Eye (tissue), 1 donor: ENCODE results near the gene DMD.
"Not testable (repeated sequence)": the region's sequence is repeated elsewhere in the genome, so short reads cannot be mapped to it uniquely, and the experiment has no call there.

Experiments
- DNase-seq: peaks from one replicate; pipeline ENCODE4 v3.0.0-alpha.2; 2015

Gene DMD

GRCh38 chrX:32839781-32840180 is 371.6 kb downstream of the DMD start:
- no peak for DNase-seq

- no peak for DNase-seq
These were observed 386.3 kb downstream of the DMD start for GRCh38 chrX:32825009-32825408.

GRCh38 chrX:32804034-32804433 is 407.3 kb downstream of the DMD start:
- no peak for DNase-seq

- no peak for DNase-seq
These were observed 412.4 kb downstream of the DMD start for GRCh38 chrX:32798990-32799389.

- DNase-seq = no peak
These were observed 422.4 kb downstream of the DMD start for GRCh38 chrX:32788936-32789335.

GRCh38 chrX:32780109-32780508 is 431.2 kb downstream of the DMD start:
- DNase-seq = no peak

GRCh38 chrX:32778965-32779364 is 432.4 kb downstream of the DMD start:
- no peak for DNase-seq

- DNase-seq = no peak
These were observed 436.4 kb downstream of the DMD start for GRCh38 chrX:32774966-32775365.

GRCh38 chrX:32749070-32749469 is 462.3 kb downstream of the DMD start:
- DNase-seq = no peak

GRCh38 chrX:32745323-32745722 is 466.0 kb downstream of the DMD start:
- no peak for DNase-seq

GRCh38 chrX:32744921-32745320 is 466.4 kb downstream of the DMD start:
- DNase-seq = no peak

- DNase-seq = no peak
These were observed 469.4 kb downstream of the DMD start for GRCh38 chrX:32741910-32742309.

- DNase-seq = no peak
These were observed 502.8 kb downstream of the DMD start for GRCh38 chrX:32708542-32708941.

- not testable (repeated sequence) for DNase-seq
These were observed 506.0 kb downstream of the DMD start for GRCh38 chrX:32705385-32705784.

GRCh38 chrX:32687379-32687778 is 524.0 kb downstream of the DMD start:
- no peak for DNase-seq

GRCh38 chrX:32678487-32678886 is 532.9 kb downstream of the DMD start:
- DNase-seq = no peak

GRCh38 chrX:32673193-32673592 is 538.2 kb downstream of the DMD start:
- DNase-seq = peak; percentile 1

GRCh38 chrX:32662516-32662915 is 548.8 kb downstream of the DMD start:
- no peak for DNase-seq

GRCh38 chrX:32644476-32645245 is 566.7 kb downstream of the DMD start:
- no peak for DNase-seq

- DNase-seq = no peak
These were observed 569.1 kb downstream of the DMD start for GRCh38 chrX:32642283-32642682.

GRCh38 chrX:32618154-32618553 is 593.2 kb downstream of the DMD start:
- DNase-seq = no peak

GRCh38 chrX:32614707-32615106 is 596.6 kb downstream of the DMD start:
- no peak for DNase-seq

- DNase-seq = no peak
These were observed 612.2 kb downstream of the DMD start for GRCh38 chrX:32599156-32599555.

- no peak for DNase-seq
These were observed 612.6 kb downstream of the DMD start for GRCh38 chrX:32598707-32599106.

GRCh38 chrX:32597777-32598176 is 613.6 kb downstream of the DMD start:
- DNase-seq = no peak
